HG03565 (cell line): ENCODE results near the gene OPCML.

Experiments used
- ATAC-seq: cut with Tn5 transposase; IDR thresholded peaks from one replicate; pipeline ENCODE4 v1.9.1; 2021; ENCODE audit warnings: mild to moderate bottlenecking, moderate library complexity; ENCODE audit not compliant: unreplicated experiment

The OPCML gene

DNA sequence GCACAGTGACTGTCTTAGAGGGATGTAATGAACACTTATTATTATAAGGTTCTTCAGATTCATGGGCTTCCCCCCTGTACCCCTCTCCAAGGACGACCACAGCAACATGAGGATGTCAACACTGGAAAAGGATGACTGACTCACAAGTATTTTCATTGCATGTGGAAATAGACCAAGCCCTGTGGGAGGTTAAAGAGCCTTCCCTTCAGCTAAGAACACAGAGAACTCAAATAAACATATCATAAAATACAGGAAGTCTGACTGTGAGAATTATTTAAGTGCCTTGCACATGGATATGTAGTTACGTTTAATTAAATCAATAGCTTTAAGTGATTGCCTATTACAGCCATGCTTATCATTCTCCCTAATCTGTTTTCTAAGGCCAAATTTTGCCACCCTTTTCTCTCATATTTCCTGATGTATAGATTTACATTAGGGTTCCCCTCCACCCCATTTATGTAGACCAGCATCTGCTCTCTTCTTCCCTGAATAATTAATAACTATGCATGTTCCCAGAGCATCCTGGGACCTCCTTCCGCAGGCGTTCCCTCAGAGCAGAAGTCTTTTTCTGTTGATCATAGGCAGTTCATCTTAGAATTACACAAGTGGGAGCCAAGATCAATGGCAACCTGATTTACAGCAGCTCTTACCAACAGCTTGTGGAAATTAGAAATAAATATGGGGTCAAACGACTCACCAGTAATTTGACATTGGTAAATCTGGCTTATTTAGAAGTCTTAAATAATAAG lies 226.9 kb downstream of the OPCML start:
- ATAC-seq, result no peak

DNA sequence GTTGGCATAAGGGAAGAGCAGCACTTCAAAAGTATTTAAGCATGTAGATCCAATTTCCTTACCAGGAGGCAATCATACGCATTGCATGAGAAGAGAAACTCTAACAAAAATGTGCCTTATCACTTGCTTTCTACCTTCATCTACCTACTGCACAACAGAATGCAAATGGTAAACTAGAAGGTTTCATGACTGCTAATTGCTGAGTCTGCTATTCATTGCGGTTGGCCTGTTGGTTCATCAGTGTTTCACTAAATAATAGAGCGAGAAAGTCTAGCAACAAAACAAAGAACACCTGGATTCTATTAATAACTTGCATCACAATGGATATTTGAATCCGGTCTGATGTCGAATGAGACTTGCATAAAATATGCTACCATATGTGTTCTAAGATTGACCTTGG lies 229.0 kb downstream of the OPCML start:
- no peak for ATAC-seq

DNA sequence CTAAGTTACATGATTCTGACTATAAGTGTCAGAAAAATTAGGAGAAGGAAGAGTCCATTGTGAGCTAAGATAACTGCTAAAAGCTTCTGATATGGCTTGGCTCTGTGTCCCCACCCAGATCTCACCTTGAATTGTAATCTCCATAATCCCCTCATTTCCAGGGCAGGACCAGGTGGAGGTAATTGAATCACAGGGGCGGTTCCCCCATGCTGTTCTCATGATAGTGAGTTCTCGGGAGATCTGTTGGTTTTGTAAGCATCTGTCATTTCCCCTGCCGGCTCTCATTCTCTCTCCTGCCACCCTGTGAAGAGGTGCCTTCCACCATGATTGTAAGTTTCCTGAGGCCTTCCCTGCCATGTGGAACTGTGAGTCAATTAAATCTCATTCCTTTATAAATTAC lies 230.2 kb downstream of the OPCML start:
- no peak for ATAC-seq

DNA sequence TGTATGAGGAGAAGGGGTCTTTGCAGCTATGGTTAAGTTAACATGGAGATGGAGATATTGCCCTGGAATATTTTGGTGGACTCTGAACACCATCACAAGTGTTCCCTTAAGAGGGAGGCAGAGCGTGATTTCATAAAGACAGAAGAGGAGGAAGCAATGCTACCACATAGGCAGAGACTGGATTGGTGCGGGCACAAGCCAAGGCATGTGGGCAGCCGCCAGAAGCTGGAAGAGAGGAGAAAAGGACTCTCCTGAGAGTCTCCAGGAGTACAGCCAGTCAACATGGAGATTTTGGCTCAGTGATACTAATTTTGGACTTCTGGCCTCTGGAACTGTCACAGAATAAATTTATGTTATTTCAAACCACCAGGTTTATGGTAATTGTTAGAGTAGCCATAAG lies 231.6 kb downstream of the OPCML start:
- ATAC-seq, result no peak

DNA sequence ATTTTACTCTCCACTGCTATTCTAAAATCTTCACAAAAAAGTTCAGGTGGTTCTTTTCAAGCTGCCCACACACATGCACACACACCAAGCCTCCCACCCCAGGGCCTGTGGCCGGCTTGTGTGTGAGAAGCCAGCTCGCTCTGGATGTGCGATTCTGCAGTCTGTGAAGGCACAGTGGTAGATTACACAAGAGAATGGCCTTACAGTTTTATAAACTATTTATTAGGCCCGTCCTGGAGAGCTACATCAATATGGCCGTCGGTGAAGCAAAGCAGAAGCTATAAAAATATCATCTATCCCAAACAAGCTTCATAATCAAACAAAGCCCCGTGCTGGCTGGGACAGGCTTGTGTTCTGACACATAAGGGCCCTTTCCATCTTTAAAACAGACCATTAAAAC lies 240.5 kb downstream of the OPCML start:
- no peak for ATAC-seq

DNA sequence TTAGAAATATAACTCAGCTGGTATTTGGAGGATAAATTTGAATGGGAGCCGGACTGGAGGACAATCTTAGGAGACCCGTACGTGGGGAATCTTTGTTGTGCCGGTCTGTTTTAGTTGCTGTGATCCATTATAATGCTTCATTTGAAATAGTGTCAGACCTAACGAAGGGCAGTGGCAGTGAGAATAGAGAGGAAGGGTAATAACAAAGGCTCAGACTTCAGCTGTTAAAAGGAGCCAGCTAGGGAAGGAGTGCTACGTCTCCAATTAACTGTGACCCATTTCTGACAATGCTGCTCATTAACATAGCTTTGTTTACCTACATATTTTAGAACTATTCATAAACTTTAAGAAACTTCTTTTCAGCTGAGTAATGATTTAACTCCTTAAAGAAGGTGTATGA lies 246.9 kb downstream of the OPCML start:
- ATAC-seq, result no peak

DNA sequence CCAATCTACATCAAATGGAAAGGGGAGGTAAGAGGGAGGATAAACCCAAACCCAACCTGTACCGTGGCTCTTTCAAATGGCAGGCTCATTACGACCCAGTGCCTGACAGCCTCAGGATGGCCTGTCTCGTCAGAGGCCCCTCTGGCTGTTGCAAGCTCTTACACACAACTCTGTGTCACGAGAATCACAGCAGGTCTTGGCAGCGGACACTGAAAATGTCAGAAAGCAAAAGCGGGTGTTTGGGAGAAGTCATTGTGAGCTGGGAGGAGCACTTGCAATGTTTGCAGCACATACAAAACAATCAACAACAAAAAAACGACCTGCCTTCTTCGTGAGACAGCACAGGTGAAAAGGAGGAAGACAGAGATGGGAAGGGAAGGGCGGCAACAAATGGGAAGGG lies 248.1 kb downstream of the OPCML start:
- ATAC-seq, result no peak

DNA sequence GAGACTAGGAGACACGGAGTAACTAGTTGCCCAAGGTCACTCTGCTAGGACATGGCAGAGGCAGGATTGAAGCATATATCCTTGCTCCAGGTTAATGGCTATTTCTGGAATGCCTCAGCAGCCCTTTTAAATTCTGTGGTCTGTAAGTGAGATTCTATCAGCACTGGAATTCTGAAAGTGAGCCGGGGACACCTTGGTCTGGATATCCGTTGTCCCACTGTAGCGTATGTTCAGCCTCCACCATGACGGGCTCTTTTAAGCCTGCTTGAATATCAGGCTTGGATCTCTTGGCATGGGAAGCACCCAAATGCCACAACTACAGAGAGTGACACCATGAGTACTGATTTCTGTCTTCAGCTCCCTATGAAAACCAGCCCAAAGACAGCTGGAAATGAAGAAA lies 254.4 kb downstream of the OPCML start:
- ATAC-seq, result no peak

DNA sequence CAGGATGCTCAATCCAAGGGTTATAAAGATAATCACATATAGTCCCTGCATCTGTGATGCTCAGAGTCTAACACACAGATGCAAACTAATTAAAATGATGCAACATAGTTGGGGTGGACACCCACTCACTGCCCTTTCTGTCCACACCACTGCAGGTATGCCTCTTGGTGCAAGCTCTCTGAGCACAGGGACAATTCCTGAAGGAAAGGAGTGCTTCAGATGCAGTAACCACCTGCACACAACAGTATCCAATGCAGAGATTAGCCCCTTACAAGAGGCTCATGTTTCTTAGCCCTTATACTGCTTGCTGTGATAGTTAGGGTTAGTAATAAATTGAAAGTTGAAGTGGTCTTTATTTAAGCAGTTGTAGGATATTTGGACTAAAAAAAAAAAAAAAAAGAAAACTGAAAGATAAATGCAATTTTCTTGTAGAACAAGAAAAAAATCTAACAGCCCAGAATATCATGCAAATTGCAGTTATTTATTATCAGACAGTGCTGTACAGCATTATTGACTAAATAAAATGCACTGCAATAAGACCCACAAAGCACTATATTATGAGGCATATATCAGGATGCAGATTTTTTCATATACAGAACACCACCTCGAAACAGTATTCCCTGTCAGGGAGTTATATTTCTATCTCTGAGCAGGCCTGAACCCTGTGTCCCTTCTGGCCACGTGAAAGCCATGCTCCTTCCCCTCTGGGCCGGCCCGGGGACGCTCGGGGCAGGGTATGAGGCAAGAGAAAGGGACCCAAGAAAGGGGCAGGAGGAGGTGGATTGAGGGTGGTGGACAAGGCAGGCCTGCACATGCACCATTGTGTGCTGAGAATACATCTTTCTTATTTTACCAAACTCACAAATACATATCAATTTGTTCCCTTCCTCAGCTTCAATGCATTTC lies 260.2 kb downstream of the OPCML start:
- ATAC-seq, result no peak

DNA sequence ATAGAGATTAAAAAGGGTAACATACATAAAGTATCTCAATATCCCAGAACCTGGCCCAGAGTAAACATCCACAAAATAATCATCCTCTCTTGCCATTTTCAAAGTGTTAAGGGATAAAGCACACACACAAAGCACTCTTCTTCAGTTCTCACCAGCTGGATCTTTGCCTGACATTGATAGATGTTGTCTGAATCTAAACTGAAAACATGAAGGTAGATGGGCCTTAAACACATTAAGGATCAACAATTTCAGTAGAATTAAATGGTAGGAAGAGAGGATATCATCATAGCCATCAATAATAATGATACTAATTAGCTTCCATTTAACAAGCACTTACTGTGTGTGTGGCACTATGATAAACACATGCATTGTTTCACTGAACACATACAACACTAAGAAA lies 261.1 kb downstream of the OPCML start:
- no peak for ATAC-seq

DNA sequence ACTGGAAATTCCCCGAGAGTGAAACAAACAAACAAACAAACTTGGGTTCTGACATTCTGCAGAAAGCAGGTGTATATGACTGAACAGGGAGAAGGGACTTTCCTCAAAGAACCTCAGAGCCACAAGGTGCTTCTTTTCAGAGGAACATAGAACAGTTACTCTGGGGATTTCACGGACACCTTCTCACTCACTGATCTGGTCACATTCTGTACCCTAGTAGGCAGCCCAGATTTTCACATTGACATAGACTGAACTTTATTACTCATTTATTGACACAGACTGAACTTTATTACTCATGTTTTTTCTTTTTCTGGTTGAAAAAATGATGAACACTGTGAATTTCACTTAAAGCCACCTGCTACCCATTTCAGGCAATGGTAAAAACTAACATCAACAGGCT lies 263.0 kb downstream of the OPCML start:
- ATAC-seq, result peak; percentile 97

DNA sequence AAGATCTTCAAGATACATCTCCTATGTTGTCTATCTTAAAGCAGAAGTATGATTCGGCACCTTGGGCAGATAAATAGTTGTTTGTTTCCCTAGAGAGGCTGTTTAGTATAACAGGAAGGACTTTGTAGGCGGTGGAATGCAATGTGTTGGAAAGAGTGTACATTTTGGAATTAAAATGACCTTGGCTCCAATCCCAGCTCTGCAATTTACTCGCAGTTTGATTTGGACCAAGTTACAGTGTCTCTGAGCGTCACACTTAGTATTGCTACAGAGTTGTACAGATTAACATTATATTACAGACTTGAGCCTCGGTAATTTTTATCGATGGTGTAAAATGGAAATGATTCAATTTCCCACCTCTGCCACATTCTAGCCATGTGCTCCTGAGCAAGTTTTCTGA lies 265.3 kb downstream of the OPCML start:
- ATAC-seq, result no peak

DNA sequence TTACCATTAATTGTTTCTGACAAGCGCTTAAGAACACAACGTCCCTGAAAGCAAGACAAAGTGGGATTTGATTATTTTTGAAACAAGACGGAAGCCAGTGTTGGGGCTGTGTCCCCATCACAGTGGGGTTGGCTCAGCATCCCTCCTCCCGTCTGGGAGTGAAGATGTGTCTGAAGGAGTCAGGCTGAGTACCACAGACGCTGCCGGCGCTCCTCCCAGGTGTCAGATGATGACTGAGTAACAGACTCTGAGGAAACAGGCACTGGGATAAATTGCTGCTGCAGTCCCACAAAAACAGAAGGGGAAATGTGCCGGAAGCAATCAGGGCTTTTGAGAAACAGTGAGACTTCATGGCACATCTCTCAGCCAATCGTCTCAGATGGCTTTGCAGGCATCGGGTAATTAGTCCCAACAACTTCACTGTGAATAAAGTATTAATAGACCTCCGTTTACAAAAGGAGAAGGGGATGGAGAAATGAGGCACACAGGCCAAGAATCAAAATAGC lies 266.7 kb downstream of the OPCML start:
- no peak for ATAC-seq

DNA sequence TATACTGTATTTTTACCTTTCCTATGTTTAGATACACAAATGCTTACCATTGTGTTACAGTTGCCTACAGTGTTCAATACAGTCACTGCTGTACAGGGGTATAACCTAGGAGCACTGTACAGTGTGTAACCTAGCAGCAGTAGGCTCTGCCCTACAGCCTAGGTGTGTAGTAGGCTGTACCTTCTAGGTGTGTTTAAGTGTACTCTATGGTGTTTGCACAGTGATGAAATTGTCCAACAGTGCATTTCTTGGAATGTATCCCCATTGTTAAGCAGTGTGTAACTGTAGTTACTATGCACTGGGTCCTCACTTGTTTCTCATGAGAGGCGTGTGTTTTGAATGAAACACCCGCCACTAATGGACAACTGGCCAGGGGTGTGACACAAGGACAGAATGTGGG lies 269.0 kb downstream of the OPCML start:
- no peak for ATAC-seq

DNA sequence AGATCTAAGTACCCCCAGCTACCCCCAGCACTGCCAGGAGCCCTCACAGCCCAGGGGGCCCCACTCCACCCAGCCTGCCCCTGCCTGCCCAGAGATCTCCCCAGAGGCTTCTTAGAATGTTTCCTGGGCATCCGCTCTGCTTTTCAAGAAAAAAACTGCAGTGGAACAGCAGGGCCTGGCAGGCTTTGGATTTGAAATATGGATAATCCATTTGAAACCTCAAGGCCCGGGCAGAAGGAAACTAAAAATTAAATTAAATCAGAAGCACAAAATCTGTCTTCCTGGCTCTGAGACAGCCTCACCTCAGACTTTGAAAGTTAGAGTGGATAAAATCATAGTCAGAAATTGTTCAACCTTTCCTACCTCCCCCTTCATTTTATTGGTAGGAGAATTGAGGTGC lies 273.6 kb downstream of the OPCML start:
- ATAC-seq, result no peak

DNA sequence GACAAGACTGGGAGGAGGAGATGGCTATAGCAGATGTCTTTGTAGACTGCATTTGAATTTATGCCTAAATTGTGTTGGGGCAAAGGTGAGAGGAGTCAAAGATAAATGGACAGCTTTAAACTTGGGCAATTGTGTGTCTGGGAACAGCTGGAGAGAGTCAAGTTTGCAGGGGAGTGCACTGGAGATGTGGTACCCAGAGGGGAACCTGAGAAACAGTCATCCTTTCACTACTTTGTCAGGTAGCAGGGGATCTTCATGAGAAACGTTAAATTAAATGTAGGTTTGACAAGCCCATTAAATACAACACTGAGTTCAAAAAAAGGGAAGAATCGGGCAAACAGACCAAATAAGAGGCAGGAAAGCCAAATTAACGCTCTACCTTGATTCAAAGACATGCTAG lies 277.7 kb downstream of the OPCML start:
- ATAC-seq, result no peak

DNA sequence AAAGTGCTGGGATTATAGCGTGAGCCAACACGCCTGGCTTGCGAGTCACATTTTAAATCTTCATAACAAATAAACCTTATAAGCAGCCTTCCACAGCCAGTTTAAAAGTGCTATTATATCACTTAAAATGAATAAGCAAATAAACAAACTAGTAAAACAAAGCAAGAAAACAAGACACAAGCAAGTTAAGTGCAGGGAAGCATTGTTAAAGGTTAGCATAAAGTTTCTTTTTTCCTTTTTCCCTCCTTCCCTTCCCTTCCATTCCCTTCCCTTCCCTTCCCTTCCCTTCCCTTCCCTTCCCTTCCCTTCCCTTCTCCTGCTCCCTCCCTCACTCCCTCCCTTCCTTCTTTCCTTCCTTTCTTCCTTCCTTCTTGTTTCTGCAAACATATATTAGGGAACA lies 278.7 kb downstream of the OPCML start:
- no peak for ATAC-seq

DNA sequence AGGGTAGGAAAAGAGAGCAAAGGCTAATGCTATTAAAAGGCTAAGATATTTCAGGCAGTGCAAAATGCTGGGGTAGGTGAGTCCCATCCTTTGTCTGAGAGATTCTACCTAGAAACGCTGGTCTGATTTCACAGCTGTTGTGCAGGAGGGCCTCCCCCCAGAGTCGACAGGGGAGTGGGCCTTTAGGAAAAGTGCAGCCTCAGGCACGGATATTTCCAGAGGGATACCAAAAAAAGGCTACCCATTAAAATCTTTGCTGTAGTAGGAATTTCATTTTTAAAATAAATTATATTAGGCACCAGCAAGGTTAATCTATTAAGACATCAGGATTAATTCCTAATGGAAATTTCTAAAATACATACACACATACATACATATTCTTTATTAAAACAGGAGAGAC lies 280.5 kb downstream of the OPCML start:
- ATAC-seq, result no peak

DNA sequence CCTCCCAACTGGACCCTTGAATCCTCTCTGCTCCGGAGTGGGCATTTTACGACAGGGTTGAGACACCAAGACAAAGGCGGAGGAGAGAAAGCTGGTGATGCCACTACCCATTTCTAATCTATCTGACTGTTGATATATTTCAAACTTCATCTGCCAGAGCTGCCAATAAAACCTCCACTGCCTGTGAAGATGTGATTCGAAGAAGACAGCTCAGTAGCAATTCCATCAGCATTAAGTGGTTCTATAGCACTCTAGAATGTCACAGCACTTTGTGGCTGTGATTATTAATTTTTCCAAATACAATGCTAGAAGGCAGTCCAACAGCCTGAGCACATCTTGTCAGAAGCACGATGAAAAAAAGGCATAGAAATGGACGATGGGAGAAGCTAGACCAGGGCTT lies 282.8 kb downstream of the OPCML start:
- ATAC-seq, result no peak

DNA sequence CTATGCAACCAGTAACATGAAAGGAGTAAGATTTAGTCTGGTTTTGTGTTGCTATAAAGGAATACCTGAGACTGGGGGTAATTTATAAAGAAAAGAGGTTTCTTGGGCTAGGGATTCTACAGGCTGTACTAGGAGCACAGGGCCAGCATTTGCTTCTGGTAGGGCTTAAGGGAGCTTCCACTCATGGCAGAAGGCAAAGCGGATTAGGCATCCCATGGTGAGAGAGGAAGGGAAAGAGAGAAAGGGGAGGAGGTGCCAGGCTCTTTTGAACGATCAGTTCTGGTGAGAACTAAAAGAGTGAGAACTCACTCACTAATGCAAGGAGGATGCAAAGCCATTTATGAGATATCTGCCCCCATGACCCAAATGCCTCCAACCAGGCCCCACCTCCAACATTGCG lies 283.2 kb downstream of the OPCML start:
- no peak for ATAC-seq

DNA sequence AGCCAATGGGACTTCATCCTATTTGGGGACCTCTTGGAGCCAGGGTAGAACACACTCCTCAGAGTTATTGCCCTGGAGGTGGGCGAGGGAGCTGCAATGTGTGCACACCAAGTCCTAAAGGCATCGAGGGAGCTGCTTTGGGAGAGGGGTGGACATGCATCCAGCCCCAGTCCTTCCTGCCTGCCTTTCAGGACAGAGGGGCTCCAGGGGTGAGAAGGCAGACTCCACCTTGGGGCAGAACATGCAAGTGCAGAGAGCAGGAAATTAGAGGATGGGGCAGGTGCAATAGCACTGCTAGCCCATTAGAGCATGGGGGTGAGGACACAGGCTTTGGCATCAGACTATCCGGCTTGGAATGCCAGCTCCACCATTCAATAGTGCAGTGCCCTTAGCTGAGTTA lies 288.5 kb downstream of the OPCML start:
- no peak for ATAC-seq
